Duodenal mucosa (tissue), 2 donors: ENCODE measurements around the gene RYR1.

ENCODE experiments used
- H3K27ac ChIP-seq: one replicate; pipeline ENCODE4 v1.7.0; 2013; ENCODE audit warnings: low read depth, low read length
- H3K27me3 ChIP-seq, 2 donors: one replicate each; pipeline ENCODE4 v1.7.0; 2013; ENCODE audit warnings: low read length in 2 of 2, control low read depth in 1 of 2; ENCODE audit not compliant: insufficient read depth in 2 of 2, control insufficient read depth in 1 of 2
- H3K36me3 ChIP-seq, 2 donors: one replicate each; pipeline ENCODE4 v1.7.0; 2013; ENCODE audit warnings: low read length in 2 of 2, control low read depth in 1 of 2; ENCODE audit not compliant: insufficient read depth in 2 of 2, control insufficient read depth in 1 of 2
- H3K4me1 ChIP-seq, 2 donors: one replicate each; pipeline ENCODE4 v1.7.0; 2013; ENCODE audit warnings: low read length in 2 of 2, control low read depth in 1 of 2; ENCODE audit not compliant: insufficient read depth in 2 of 2, control insufficient read depth in 1 of 2
- H3K4me3 ChIP-seq, 2 donors: one replicate each; pipeline ENCODE4 v1.7.0; 2013; ENCODE audit warnings: low read length in 2 of 2, low read depth in 1 of 2
- H3K9ac ChIP-seq, 2 donors: one replicate each; pipeline ENCODE4 v1.7.0; 2013; ENCODE audit warnings: low read length in 2 of 2, low read depth in 1 of 2
- H3K9me3 ChIP-seq, 2 donors: one replicate each; pipeline ENCODE4 v1.7.0; 2013; ENCODE audit warnings: low read length in 2 of 2, control low read depth in 1 of 2; ENCODE audit not compliant: control insufficient read depth in 1 of 2

The RYR1 gene

DNA sequence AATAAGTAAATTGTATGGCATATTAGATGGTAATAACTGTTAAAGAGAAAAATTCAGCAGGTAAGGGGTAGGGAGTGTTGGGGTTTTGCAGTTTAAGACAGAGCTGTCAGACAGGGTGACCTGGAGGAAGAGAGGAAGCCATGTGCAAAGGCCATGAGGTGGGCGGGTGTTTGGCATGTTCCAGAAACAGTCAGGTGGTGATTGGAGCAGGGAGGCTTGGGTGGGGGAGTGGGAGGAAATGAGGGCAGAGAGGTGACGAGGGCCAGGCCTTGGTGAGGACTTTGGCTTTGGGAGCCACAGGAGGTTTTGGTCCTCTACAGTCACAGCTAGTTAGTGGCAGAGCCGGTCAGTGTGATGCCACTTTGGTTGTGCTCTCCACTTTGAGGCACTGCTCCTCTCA lies 20.1 kb downstream of the RYR1 start:
- Histone ChIP-seq H3K4me3 (no peak overlapping the region), H3K36me3 (no peaks in the 10 kb centered on the region), H3K9me3 (no peaks in the 10 kb centered on the region), H3K9ac (no peak overlapping the region), H3K4me1 (no peaks in the 10 kb centered on the region), H3K27me3 (no peaks in the 10 kb centered on the region), H3K27ac (no peak overlapping the region)

GRCh38 chr19:38455031-38455430 lies 21.5 kb downstream of the RYR1 start:
- H3K27me3 ChIP-seq = no peaks in the 10 kb centered on the region
- no peaks in the 10 kb centered on the region for H3K4me1 ChIP-seq
- H3K36me3 ChIP-seq = no peaks in the 10 kb centered on the region
- H3K9ac ChIP-seq = no peak overlapping the region
- no peaks in the 10 kb centered on the region for H3K9me3 ChIP-seq
- no peak overlapping the region for H3K27ac ChIP-seq
- H3K4me3 ChIP-seq = no peak overlapping the region

DNA sequence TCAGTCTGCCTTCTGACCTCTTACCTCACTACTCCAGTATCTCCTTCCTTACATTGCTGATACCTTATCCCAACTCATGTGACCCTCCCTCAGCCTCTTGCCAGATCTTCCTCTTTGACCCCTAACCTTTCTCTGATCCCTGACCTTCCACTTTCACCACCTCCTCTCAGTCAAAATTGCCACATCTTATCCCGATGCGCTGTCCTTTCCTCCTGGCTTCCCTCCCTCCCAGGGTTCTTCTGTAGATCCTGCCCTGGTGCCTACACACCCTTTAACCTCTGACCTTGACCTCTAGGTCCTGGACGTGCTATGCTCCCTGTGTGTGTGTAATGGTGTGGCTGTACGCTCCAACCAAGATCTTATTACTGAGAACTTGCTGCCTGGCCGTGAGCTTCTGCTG lies 23.7 kb downstream of the RYR1 start:
- Histone ChIP-seq H3K36me3 (no peaks in the 10 kb centered on the region), H3K4me1 (no peaks in the 10 kb centered on the region), H3K4me3 (no peak overlapping the region), H3K27me3 (no peaks in the 10 kb centered on the region), H3K9me3 (no peaks in the 10 kb centered on the region), H3K27ac (no peak overlapping the region), H3K9ac (no peak overlapping the region)

- Histone ChIP-seq H3K27ac (no peak overlapping the region), H3K36me3 (no peaks in the 10 kb centered on the region), H3K9ac (no peak overlapping the region), H3K4me3 (no peak overlapping the region), H3K9me3 (no peaks in the 10 kb centered on the region), H3K4me1 (no peaks in the 10 kb centered on the region), H3K27me3 (no peaks in the 10 kb centered on the region)
Measured at GRCh38 chr19:38457690-38458405, 24.4 kb downstream of the RYR1 start.

DNA sequence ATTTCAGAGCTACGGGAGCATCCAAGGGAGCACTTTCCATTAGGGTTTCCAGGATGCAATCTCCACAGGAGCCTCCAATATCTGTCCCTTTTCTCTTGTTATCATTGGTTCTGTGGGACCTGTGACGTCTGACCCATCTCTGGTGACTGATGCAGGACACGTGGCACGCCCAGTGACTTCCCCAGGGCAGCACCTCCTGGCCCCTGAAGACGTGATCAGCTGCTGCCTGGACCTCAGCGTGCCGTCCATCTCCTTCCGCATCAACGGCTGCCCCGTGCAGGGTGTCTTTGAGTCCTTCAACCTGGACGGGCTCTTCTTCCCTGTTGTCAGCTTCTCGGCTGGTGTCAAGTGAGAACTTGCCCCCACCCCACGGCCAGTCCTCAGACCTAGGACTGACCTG lies 25.5 kb downstream of the RYR1 start:
- H3K27me3 ChIP-seq = no peaks in the 10 kb centered on the region
- no peak overlapping the region for H3K27ac ChIP-seq
- no peak overlapping the region for H3K9ac ChIP-seq
- H3K9me3 ChIP-seq = no peaks in the 10 kb centered on the region
- H3K4me1 ChIP-seq = no peaks in the 10 kb centered on the region
- H3K36me3 ChIP-seq = no peaks in the 10 kb centered on the region
- no peak overlapping the region for H3K4me3 ChIP-seq

- Histone ChIP-seq H3K27me3 (no peaks in the 10 kb centered on the region), H3K4me1 (no peaks in the 10 kb centered on the region), H3K4me3 (no peak overlapping the region), H3K27ac (no peak overlapping the region), H3K36me3 (no peaks in the 10 kb centered on the region), H3K9me3 (no peaks in the 10 kb centered on the region), H3K9ac (no peak overlapping the region)
Measured at GRCh38 chr19:38463365-38463764, 29.9 kb downstream of the RYR1 start.

DNA sequence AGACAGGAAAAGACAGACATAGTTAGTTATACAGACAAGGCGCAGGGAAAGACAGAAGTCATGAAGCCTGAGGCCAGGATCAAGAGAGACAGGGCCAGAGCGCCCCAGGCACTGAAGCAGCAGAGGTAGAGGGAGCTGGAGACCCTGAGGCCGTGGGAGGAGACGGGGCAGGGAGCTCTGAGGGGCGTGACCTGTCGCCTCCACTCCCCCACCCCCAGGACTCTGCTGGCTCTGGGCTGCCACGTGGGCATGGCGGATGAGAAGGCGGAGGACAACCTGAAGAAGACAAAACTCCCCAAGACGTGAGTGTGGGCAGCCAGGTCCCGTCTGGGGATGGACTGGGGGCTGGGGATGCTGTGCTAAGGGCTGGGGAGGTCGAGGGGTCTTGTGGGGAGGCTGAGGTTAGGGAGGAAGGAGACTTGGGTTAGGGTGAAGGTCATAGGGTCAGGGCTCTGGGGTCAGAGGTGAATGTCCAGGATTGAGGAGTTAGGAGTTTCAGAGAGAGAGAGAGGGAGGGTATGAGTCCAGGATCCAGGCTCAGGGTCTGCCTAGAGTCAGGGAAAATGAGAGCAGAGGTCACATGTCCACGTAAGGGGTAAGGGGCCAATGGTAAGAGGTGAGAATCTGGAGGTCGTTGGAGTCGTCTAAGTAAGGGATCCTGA lies 31.1 kb downstream of the RYR1 start:
- Histone ChIP-seq H3K27ac (no peak overlapping the region), H3K9me3 (no peaks in the 10 kb centered on the region), H3K4me3 (no peak overlapping the region), H3K27me3 (no peaks in the 10 kb centered on the region), H3K36me3 (no peaks in the 10 kb centered on the region), H3K9ac (no peak overlapping the region), H3K4me1 (no peaks in the 10 kb centered on the region)

DNA sequence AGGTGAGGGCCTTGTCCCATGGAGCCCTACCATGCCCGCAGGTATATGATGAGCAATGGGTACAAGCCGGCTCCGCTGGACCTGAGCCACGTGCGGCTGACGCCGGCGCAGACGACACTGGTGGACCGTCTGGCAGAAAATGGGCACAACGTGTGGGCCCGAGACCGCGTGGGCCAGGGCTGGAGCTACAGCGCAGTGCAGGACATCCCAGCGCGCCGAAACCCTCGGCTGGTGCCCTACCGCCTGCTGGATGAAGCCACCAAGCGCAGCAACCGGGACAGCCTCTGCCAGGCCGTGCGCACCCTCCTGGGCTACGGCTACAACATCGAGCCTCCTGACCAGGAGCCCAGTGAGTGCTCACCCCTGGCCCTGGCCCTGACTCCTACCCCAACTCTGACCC lies 32.6 kb downstream of the RYR1 start:
- no peak overlapping the region for H3K9ac ChIP-seq
- H3K36me3 ChIP-seq = no peaks in the 10 kb centered on the region
- no peaks in the 10 kb centered on the region for H3K27me3 ChIP-seq
- H3K27ac ChIP-seq = no peak overlapping the region
- H3K4me3 ChIP-seq = no peak overlapping the region
- no peaks in the 10 kb centered on the region for H3K9me3 ChIP-seq
- no peaks in the 10 kb centered on the region for H3K4me1 ChIP-seq

DNA sequence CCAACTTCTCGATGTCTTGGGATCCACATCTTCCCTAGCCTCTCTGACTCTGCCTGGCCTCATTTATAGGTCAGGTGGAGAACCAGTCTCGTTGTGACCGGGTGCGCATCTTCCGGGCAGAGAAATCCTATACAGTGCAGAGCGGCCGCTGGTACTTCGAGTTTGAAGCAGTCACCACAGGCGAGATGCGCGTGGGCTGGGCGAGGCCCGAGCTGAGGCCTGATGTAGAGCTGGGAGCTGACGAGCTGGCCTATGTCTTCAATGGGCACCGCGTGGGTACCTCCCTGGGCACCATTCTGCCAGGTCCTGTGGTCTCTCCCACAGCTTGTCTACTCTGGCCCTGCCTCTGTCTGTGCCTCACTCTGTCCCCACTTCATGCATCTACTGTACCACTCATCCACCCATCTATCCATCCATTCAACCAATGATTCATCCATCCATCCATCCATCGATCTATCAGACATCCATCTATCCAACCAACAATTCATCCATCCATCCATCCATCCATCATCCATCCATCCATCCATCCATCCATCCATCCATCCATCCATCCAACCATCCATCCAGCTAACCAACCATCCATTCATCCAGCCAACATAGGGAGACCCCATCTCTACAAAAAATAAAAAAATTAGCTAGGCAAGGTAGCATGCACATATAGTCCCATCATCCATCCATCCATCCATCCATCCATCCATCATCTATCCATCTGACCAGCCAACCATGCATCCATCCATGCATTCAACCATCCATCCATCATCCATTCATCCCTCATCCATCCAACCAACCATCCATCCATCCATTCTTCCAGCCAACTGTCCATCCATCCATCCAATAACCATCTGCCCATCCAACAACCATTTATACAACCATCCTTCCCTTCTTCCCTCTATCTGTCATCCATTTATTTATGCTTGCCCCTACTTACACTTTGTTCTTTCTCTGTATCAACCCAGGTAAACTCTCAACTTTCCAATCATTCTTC lies 34.3 kb downstream of the RYR1 start:
- no peaks in the 10 kb centered on the region for H3K9me3 ChIP-seq
- no peaks in the 10 kb centered on the region for H3K4me1 ChIP-seq
- no peaks in the 10 kb centered on the region for H3K27me3 ChIP-seq
- no peaks in the 10 kb centered on the region for H3K36me3 ChIP-seq
- H3K27ac ChIP-seq = no peak overlapping the region
- H3K4me3 ChIP-seq = no peak overlapping the region
- no peak overlapping the region for H3K9ac ChIP-seq

DNA sequence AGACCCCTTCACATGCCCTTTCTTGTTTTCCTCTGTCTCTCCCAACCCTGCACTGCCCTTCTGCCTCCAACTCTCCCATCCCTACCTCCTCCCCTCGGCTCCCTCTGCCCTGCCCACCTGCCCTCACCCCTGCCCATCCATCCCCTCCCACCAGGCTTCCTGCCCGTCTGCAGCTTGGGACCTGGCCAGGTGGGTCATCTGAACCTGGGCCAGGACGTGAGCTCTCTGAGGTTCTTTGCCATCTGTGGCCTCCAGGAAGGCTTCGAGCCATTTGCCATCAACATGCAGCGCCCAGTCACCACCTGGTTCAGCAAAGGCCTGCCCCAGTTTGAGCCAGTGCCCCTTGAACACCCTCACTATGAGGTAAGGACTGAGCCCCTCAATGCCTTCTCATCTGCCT lies 35.7 kb downstream of the RYR1 start:
- H3K4me3 ChIP-seq = no peak overlapping the region
- H3K9ac ChIP-seq = no peak overlapping the region
- no peaks in the 10 kb centered on the region for H3K27me3 ChIP-seq
- H3K36me3 ChIP-seq = no peaks in the 10 kb centered on the region
- H3K9me3 ChIP-seq = no peaks in the 10 kb centered on the region
- H3K27ac ChIP-seq = no peak overlapping the region
- H3K4me1 ChIP-seq = no peaks in the 10 kb centered on the region
